ENCODE measurements around the gene EPAS1. TPM values are rescaled to one million over a fixed set of nuclear protein-coding genes. Genes with fewer than 3 reads are reported as not detected.
A peak's percentile ranks its signal among the peaks of the same experiment; 100 is the strongest.

Gene EPAS1
- total and polyA plus RNA-seq, 7 donors: 39.2 to 123 (median 80.4) TPM

DNA sequence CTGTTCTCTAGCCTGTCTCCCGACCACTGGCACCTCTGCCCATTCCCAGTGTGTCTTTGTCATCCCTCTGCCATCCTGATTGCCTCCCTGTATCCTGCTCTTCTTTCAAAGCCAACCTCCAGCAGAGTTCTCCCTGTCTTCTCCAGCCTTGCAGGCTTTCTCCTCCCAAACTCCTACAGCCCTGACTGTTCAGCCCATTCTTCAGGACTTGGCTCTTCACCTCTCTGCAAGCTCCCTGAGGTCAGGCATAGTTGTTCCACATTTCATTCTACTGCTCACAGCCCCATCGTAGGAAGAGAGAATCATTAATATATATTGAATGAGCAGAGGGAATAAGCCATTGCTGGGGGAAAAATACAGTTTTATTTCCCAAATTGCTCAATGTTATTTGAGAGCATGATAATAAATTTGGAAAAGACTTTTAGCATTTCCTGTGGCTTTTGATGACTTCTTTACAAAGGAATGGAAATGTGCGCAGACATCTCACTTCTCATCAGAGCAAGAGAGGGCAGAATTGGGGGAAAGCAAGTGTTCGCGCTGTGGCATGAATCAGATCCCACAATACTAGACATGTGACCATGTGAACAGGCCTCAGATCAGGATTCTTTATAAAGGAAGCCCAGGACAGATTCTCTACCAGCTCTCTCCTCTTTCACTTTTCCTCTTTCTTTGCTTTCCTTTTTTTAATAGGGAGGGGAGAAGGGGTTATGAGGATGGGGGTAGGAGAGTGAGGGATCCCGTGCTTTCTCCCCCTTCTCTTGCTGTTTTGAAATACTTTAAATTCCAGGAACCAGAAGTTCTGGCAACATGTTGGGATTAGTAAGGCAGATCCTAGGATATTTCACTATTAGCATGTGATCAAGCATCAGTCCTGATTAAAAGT is 37.4 kb downstream of the EPAS1 start:
- WGBS, 3 donors: 50 to 71% (median 52%) methylated on average over 6 of the region's 6 CpGs
- peak overlapping the region; percentile 79 for H3K27ac ChIP-seq
- peak in 1 of 4 donors; percentile 26 for ATAC-seq
- H3K4me1 ChIP-seq: peaks cover 93% of the 10 kb centered on the region
- no peak for TF ChIP-seq CTCF (IDR thresholded peaks at IDR 0.05)
- no peaks in the 10 kb centered on the region for H3K36me3 ChIP-seq (ENCODE audit: insufficient read depth in 1 of 2, low read depth in 1 of 2)
- H3K4me3 ChIP-seq: peak overlapping the region; percentile 54
- intact Hi-C loops (cut with DNase I): loop anchor here (5.0 kb wide), 1 partner anchor 37 kb away; the partner anchor contains the start of gene EPAS1 (in 2 of the 2)
- H3K27me3 ChIP-seq (ENCODE audit: insufficient read depth in 3 of 3, low read length in 2 of 3): no peaks in the 10 kb centered on the region
- no peak for DNase-seq
- H3K9me3 ChIP-seq: no peaks in the 10 kb centered on the region

- peaks cover 95% of the 10 kb centered on the region for H3K4me1 ChIP-seq
- no peak for TF ChIP-seq CTCF (IDR thresholded peaks at IDR 0.05)
- ATAC-seq (peak; percentile 22 to 42 (median 36)), DNase-seq (peak in 1 of 2 donors; percentile 34)
- peak overlapping the region; percentile 54 for H3K4me3 ChIP-seq
- H3K9me3 ChIP-seq: no peaks in the 10 kb centered on the region
- WGBS, 3 donors: 16 to 30% (median 22%) methylated on average over 22 of the region's 22 CpGs
- H3K27ac ChIP-seq: peak overlapping the region; percentile 79
- H3K27me3 ChIP-seq (ENCODE audit: insufficient read depth in 3 of 3, low read length in 2 of 3): no peaks in the 10 kb centered on the region
- no peaks in the 10 kb centered on the region for H3K36me3 ChIP-seq (ENCODE audit: insufficient read depth in 1 of 2, low read depth in 1 of 2)
- intact Hi-C loops (cut with DNase I): loop anchor here (5.0 kb wide), 1 partner anchor 38 kb away; the partner anchor contains the start of gene EPAS1 (in 2 of the 2)
These were observed 38.4 kb downstream of the EPAS1 start for GRCh38 chr2:46335391-46336282.

DNA sequence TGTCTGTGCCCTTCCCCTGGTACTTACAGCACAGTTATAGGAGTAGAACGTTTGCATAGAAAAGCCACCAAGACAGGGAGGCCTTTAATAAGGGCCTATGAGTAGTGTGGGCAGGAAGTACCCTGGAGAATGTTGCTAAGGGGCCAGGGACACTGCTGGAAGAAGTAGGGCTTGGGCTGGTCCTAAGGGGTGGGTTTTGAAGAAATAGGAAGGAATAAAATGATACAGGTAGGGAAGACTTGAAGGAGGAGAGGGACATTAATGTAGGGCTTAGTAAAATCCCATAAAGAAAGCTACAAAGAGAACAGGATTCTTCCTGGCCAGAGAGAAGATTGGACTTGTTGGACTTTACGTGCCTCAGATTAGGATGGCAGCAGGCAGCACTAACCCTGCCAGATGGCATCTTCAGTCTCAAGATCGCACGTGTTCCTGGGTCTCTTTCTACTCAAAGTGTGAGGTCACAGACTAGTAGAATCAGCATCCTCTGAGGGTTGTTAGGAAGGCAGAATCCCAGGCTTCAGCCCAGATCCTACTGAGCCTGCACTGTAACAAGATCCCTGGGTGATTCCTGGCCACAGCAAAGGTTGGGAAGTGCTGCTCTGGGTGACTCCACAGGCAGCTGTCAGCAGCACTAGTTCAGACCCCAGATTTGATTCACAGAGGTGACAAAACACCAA is 39.2 kb downstream of the EPAS1 start:
- ATAC-seq: peak; percentile 76 to 83 (median 80)
- Histone ChIP-seq H3K36me3 (ENCODE audit: insufficient read depth in 1 of 2, low read depth in 1 of 2) (no peaks in the 10 kb centered on the region), H3K4me1 (peaks cover 88% of the 10 kb centered on the region), H3K27ac (peak overlapping the region; percentile 79), H3K4me3 (peak overlapping the region; percentile 54), H3K27me3 (ENCODE audit: insufficient read depth in 3 of 3, low read length in 2 of 3) (no peaks in the 10 kb centered on the region), H3K9me3 (no peaks in the 10 kb centered on the region)
- intact Hi-C loops (cut with DNase I): loop anchor here (5.0 kb wide), 1 partner anchor 39 kb away; the partner anchor contains the start of gene EPAS1 (in 2 of the 2)
- DNase-seq: peak in 1 of 2 donors; percentile 38
- no peak for TF ChIP-seq CTCF (IDR thresholded peaks at IDR 0.05)
- WGBS, 3 donors: 8 to 20% (median 13%) methylated on average over 4 of the region's 4 CpGs

DNA sequence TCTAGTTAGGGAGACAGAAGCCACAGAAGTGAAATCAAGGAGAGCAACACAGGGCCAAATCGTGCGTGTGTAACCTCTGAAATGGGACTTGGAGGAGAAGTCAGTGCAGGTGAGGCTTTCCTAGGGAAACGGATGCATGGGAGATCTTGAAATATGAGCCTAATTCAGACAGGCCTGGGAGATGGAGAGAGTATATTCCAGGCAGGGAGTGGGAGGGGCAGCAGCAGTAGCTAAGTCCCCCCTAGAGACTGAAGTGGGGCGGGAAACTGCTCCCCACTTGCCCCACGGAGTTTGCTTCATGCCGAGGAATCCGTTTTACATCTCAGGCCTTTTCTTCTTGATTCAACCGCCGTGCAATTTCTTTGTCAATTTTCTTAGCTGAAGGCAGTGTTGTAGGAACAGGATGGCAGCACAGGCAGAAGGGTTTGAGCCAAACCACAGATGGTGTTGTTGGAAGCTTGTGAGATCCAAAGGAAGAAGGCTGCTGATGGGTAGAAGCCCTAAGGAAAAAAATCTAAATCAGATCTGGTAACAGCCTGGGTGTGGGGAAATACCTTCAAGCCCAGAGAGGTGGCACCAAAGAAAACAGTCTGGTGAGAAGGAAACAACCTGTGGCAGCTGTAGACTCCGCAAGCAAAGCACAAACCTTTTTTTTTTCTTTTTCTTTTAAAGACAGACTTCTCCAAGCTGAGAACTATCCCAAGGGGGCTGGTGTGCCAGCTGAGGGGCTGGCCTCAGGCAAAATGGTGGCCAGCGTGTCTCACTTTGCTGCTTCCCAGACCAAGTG is 40.2 kb downstream of the EPAS1 start:
- 51 to 62% (median 59%) methylated on average over 11 of the region's 11 CpGs for WGBS, 3 donors
- Histone ChIP-seq H3K9me3 (no peaks in the 10 kb centered on the region), H3K27me3 (ENCODE audit: insufficient read depth in 3 of 3, low read length in 2 of 3) (no peaks in the 10 kb centered on the region), H3K4me1 (peaks cover 81% of the 10 kb centered on the region), H3K4me3 (no peak overlapping the region), H3K36me3 (ENCODE audit: insufficient read depth in 1 of 2, low read depth in 1 of 2) (no peaks in the 10 kb centered on the region), H3K27ac (peak overlapping the region; percentile 79)
- TF ChIP-seq CTCF (IDR thresholded peaks at IDR 0.05): no peak
- no peak for ATAC-seq
- no peak for DNase-seq
- intact Hi-C loops (cut with DNase I): loop anchor here (5.0 kb wide), 1 partner anchor 40 kb away; the partner anchor contains the start of gene EPAS1 (in 2 of the 2)

Measured in psoas muscle (tissue), 8 donors.